Ovary (tissue), 9 donors: Measurements from ENCODE around the gene TPM2. TPM values are rescaled to one million over a fixed set of nuclear protein-coding genes. Genes with fewer than 3 reads are reported as not detected.

Experiments used
- DNase-seq, 5 donors: peaks; one replicate each; pipeline ENCODE4 v3.0.0-alpha.2; 2019 to 2020
- H3K27ac ChIP-seq, 2 donors: fragments of 200-600 bp; one replicate each; pipeline versions ENCODE4 v1.5.1 to v1.8.0; 2019 to 2022
- H3K27me3 ChIP-seq: fragments of 200-600 bp; one replicate; pipeline ENCODE4 v1.8.0; 2022
- H3K36me3 ChIP-seq: fragments of 200-600 bp; sonication (generic); one replicate; pipeline ENCODE4 v1.5.1; 2019
- H3K4me1 ChIP-seq: one replicate; pipeline ENCODE4 v1.8.1; 2013; ENCODE audit warnings: mild to moderate bottlenecking, moderate library complexity; ENCODE audit not compliant: insufficient read depth
- H3K4me3 ChIP-seq: fragments of 200-600 bp; sonication (generic); one replicate; pipeline ENCODE4 v1.5.1; 2017
- H3K9me3 ChIP-seq, 2 donors: fragments of 200-600 bp in 1 of 2; sonication (generic) in 1 of 2; one replicate each; pipeline versions ENCODE4 v1.5.1 to v1.8.1; 2013 to 2019; ENCODE audit warnings: mild to moderate bottlenecking in 1 of 2, moderate library complexity in 1 of 2
- CTCF ChIP-seq, 3 donors: fragments of 450-650 bp in 2 of 3; fragments of 200-600 bp in 1 of 3; IDR thresholded peaks; one replicate each; pipeline versions ENCODE4 v1.5.1 to v1.8.0; 2016 to 2022; ENCODE audit warnings: antibody characterized with exemption in 3 of 3, mild to moderate bottlenecking in 1 of 3
- EP300 ChIP-seq: sonication (generic); formaldehyde crosslinking; IDR thresholded peaks from one replicate; pipeline ENCODE4 v1.6.1; 2017; ENCODE audit warnings: antibody characterized with exemption
- POLR2A ChIP-seq: fragments of 450-650 bp; IDR thresholded peaks from one replicate; pipeline ENCODE4 v1.6.1; 2017; ENCODE audit warnings: antibody characterized with exemption, mild to moderate bottlenecking, moderate library complexity
- WGBS, 3 donors: extraction: QIAGEN DNeasy Blood & Tissue Kit in 1 of 3; methylation state at CpG; one replicate each; pipeline versions ENCODE4 v1.1.5 to v1.1.7; 2013 to 2017; 5-methylcytosine and 5-hydroxymethylcytosine counted together
- intact Hi-C, 4 donors: fragments of 100-400 bp; cut with DNase I; formaldehyde crosslinking; loops; one replicate each; pipeline versions ENCODE4 v1.11.0 to v1.15.1; 2022 to 2023
- polyA plus RNA-seq, 2 donors: library from polyadenylated mRNA; stranded (reverse); fragments of 200-250 nt in 1 of 2; fragments of 350-450 nt in 1 of 2; fragmentation: Illumina TruSeq in 1 of 2; extraction: RNeasy Lipid Tissue Mini Kit (QIAGEN cat#74804) in 1 of 2; gene quantifications; one replicate each; pipeline ENCODE4 v1.2.3, GENCODE V29; 2013 to 2014
- total RNA-seq, 7 donors: library from RNA; depleted of rRNA in 2 of 7; stranded (reverse); fragments of >200 nt in 2 of 7; fragmentation: NEBNext Ultra II Directional in 3 of 7; extraction: Animal tissue kit (Norgen Biotek cat#: 25700) in 3 of 7; gene quantifications; one replicate each; pipeline versions ENCODE4 v1.1.0 to v1.2.4, GENCODE V29; 2016 to 2023
- donor health status: DM: no; HTN: no; CAD: no; lungs with moderate emphysema.
- donor health status: DM: no; HTN: no; CAD: no.
- donor health status: Bipolar disorder and iron deficiency.
- donor health status: DM: yes; HTN: yes; CAD: no.
- donor health status: DM: no; HTN: no; CAD: no.
- donor health status: DM: yes; HTN: yes; CAD: no.

TPM2 gene
- total and polyA plus RNA-seq, 9 donors: 179 to 853 (median 414) TPM

DNA sequence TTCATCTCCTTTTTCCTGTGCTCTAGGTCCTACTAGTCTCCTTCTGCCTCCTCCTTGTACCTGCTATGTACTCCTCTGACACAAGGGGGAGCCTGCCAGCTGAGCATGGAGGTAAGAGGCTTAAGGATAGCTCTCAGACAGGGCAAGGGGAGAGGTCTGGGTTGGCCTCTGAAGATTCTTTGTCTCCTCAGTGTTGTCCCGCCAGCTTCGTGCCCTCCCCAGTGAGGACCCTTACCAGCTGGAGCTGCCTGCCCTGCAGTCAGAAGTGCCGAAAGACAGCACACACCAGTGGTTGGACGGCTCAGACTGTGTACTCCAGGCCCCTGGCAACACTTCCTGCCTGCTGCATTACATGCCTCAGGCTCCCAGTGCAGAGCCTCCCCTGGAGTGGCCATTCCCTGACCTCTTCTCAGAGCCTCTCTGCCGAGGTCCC lies 46.5 kb upstream of the TPM2 start:
- Histone ChIP-seq H3K36me3 (no peaks in the 10 kb centered on the region), H3K4me1 (peaks cover under 1% of the 10 kb centered on the region), H3K27ac (no peak overlapping the region), H3K4me3 (no peak overlapping the region), H3K9me3 (no peaks in the 10 kb centered on the region), H3K27me3 (no peaks in the 10 kb centered on the region)
- DNase-seq: peak in 1 of 5 donors; percentile 59
- 39 to 56% (median 48%) methylated on average over 5 of the region's 5 CpGs for WGBS, 3 donors
- TF ChIP-seq CTCF (IDR thresholded peaks at IDR 0.05) (peak in 2 of 3 donors; percentile 39 to 50), POLR2A (no peak)
- intact Hi-C loops: loop anchor here in 1 of 4 donors (5.0 kb wide), 1 partner anchor 76 kb away; the partner anchor contains the start of gene SPAG8

- no peaks in the 10 kb centered on the region for H3K36me3 ChIP-seq
- no peak overlapping the region for H3K27ac ChIP-seq
- 82 to 93% (median 86%) methylated on average over 3 of the region's 3 CpGs for WGBS, 3 donors
- intact Hi-C loops: loop anchor here in 1 of 4 donors (5.0 kb wide), 1 partner anchor 72 kb away; no protein-coding TSS in a partner anchor
- no peak for DNase-seq
- TF ChIP-seq CTCF (IDR thresholded peaks at IDR 0.05): no peak
- TF ChIP-seq POLR2A: no peak
- no peak for TF ChIP-seq EP300
- no peak overlapping the region for H3K4me3 ChIP-seq
- H3K27me3 ChIP-seq: no peaks in the 10 kb centered on the region
- H3K9me3 ChIP-seq: no peaks in the 10 kb centered on the region
- peaks cover 19% of the 10 kb centered on the region for H3K4me1 ChIP-seq
Observed at GRCh38 chr9:35734096-35734495, 44.4 kb upstream of the TPM2 start.

- no peaks in the 10 kb centered on the region for H3K9me3 ChIP-seq
- no peak for DNase-seq
Observed at GRCh38 chr9:35732800-35733541, 43.2 kb upstream of the TPM2 start.

DNA sequence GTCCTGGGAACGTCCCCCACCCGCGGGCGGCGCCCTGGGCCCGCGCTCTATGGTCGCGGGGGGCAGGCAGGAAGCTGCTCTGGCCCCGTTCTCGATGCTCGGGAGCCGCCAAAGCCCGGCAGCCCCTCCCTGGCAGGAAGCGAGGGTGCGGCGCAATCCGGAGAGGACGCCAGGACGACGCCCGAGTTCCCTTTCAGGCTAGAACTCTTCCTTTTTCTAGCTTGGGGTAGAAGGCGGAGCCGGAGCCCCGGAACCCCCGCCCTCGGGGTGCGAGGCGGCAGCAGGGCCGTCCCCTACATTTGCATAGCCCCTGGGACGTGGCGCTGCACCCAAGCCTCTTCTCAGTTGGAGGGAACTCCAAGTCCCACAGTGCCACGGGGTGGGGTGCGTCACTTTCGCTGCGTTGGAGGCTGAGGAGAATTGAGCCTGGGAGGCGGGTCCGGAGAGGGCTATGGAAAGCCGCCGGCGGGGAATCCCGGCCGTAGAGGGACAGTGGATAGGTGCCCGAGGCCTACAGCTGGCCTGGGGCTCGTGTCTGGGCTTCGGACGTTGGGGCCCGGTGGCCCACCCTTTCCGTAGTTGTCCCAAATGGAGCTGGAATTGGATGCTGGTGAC lies 42.6 kb upstream of the TPM2 start, which contains the start of the genes CREB3 and TLN1:
Gene CREB3, plus strand, starts transcription at position 482 of the 615 bp plus-strand sequence. Its CDS starts 107 bp downstream, at position 589.
Gene TLN1, minus strand, starts transcription at position 11 of the 615 bp plus-strand sequence. CDS start 6,501 bp downstream, outside the sequence.
- DNase-seq: peak; percentile 95 to 98 (median 97)
- Histone ChIP-seq H3K36me3 (no peaks in the 10 kb centered on the region), H3K27me3 (no peaks in the 10 kb centered on the region), H3K4me3 (peak within 1 kb of the TSS; percentile 92), H3K9me3 (no peaks in the 10 kb centered on the region), H3K4me1 (peaks cover 30% of the 10 kb centered on the region), H3K27ac (peak within 1 kb of the TSS; percentile 92 to 96)
- TF ChIP-seq EP300: peak; percentile 73
- TF ChIP-seq CTCF (IDR thresholded peaks at IDR 0.05): no peak
- TF ChIP-seq POLR2A: peak; percentile 60
- 0% methylated on average over 28 to 49 of the region's 49 CpGs for WGBS, 3 donors
- intact Hi-C loops: loop anchor here in 1 of 4 donors (5.0 kb wide), 1 partner anchor 70 kb away; no protein-coding TSS in a partner anchor

More at GRCh38 chr9:35732800-35733541, 43.2 kb upstream of the TPM2 start:
- Histone ChIP-seq H3K27me3 (no peaks in the 10 kb centered on the region), H3K27ac (peak overlapping the region; percentile 92 to 96), H3K4me1 (peaks cover 26% of the 10 kb centered on the region), H3K4me3 (peak overlapping the region; percentile 92), H3K36me3 (no peaks in the 10 kb centered on the region)
- no peak for TF ChIP-seq POLR2A
- 1 to 2% (median 1%) methylated on average over 14 of the region's 14 CpGs for WGBS, 3 donors
- intact Hi-C loops: loop anchor here in 1 of 4 donors (5.0 kb wide), 1 partner anchor 71 kb away; no protein-coding TSS in a partner anchor
